ENCODE results near the gene ACKR2. TPM values are rescaled to one million over a fixed set of nuclear protein-coding genes. Genes with fewer than 3 reads are reported as not detected.

Gene ACKR2
- total RNA-seq, 1 experiment from 2014 or later, result not detected

- Histone ChIP-seq H2BK12ac (ENCODE audit: insufficient read length, low read depth, low read length) (no peak overlapping the region), H3K23ac (ENCODE audit: insufficient read length, low read depth, low read length) (no peak overlapping the region), H3K27ac (ENCODE audit: insufficient read length, low read depth, low read length) (no peak overlapping the region), H3K9ac (ENCODE audit: extremely low read depth, insufficient read length, low read length) (no peak overlapping the region), H3K4me2 (ENCODE audit: insufficient read depth, insufficient read length, low read length) (no peak overlapping the region), H3K14ac (ENCODE audit: insufficient read depth, low read length) (no peak overlapping the region), H2BK120ac (ENCODE audit: low read depth, low read length, poor library complexity, severe bottlenecking) (no peak overlapping the region), H3K56ac (ENCODE audit: insufficient read length, low read depth, low read length) (no peak overlapping the region), H4K91ac (ENCODE audit: insufficient read length, low read depth, low read length) (no peak overlapping the region), H2BK20ac (ENCODE audit: low read depth, low read length, poor library complexity, severe bottlenecking) (no peak overlapping the region), H3K9me3 (ENCODE audit: control insufficient read depth, low read depth, low read length) (no peaks in the 10 kb centered on the region), H4K20me1 (ENCODE audit: control insufficient read depth, insufficient read depth, insufficient read length) (no peaks in the 10 kb centered on the region), H3K4ac (ENCODE audit: low read depth, low read length) (no peak overlapping the region), H3K18ac (ENCODE audit: insufficient read length, low read depth, low read length) (no peak overlapping the region), H2AK5ac (ENCODE audit: insufficient read length, low read length) (no peak overlapping the region), H3K27me3 (ENCODE audit: insufficient read depth, low read length) (no peaks in the 10 kb centered on the region), H2BK15ac (ENCODE audit: low read depth, low read length) (no peak overlapping the region), H3K79me2 (ENCODE audit: insufficient read depth, low read length) (no peaks in the 10 kb centered on the region), H2BK5ac (ENCODE audit: insufficient read length, low read length) (no peak overlapping the region), H2AFZ (ENCODE audit: low read length) (no peak overlapping the region), H4K5ac (ENCODE audit: insufficient read length, low read depth, low read length) (no peak overlapping the region), H3K23me2 (ENCODE audit: insufficient read length, low read depth, low read length, poor library complexity, severe bottlenecking) (no peaks in the 10 kb centered on the region), H3T11ph (ENCODE audit: low read length) (no peak overlapping the region), H4K8ac (replicated peaks; ENCODE audit: insufficient read length, low read depth, low read length) (no peak overlapping the region), H3K79me1 (ENCODE audit: insufficient read depth, low read depth, low read length, poor library complexity, severe bottlenecking) (no peaks in the 10 kb centered on the region), H3K4me1 (ENCODE audit: insufficient read depth, low read length) (no peaks in the 10 kb centered on the region)
- no peaks in the 10 kb centered on the region for H3K9me3 Mint-ChIP-seq
- DNase-seq, result no peak
- H3K4me1 Mint-ChIP-seq, result no peaks in the 10 kb centered on the region
- no CpG with 5 or more reads among the region's 5 CpGs for WGBS (ENCODE audit: extremely low coverage, insufficient read length, low lambda C conversion rate)
- no peak overlapping the region for H3K4me3 Mint-ChIP-seq
- H3K27me3 Mint-ChIP-seq (ENCODE audit: low read depth), result peaks cover 9% of the 10 kb centered on the region
- no peak overlapping the region; a peak in 1 of 7 replicates for H3K27ac Mint-ChIP-seq
- H3K36me3 Mint-ChIP-seq (ENCODE audit: insufficient read depth in 1 of 3, low read depth in 3 of 3), result no peaks in the 10 kb centered on the region
- no peak for TF ChIP-seq CTCF (conservative IDR thresholded peaks at IDR 0.05)
These were observed 62.4 kb downstream of the ACKR2 start for GRCh38 chr3:42871592-42872196.
